DMS114 treated with DMSO at 0.1 percent for 48 hours (cell line): ENCODE results near the gene PTPN2.

Experiments used
- DNase-seq: peaks from one replicate; lab custom pipeline; 2025; ENCODE audit not compliant: unreplicated experiment; lab: John Stamatoyannopoulos, UW

Gene PTPN2

GRCh38 chr18:12858991-12859390 lies 25.0 kb downstream of the PTPN2 start:
- no peak for DNase-seq

- DNase-seq, result no peak
Observed at GRCh38 chr18:12857991-12858544, 26.0 kb downstream of the PTPN2 start.

- DNase-seq, result no peak
Observed at GRCh38 chr18:12857215-12857905, 26.7 kb downstream of the PTPN2 start.

- DNase-seq, result no peak
Observed at GRCh38 chr18:12855916-12856315, 28.1 kb downstream of the PTPN2 start.

- no peak for DNase-seq
Observed at GRCh38 chr18:12852566-12853315, 31.3 kb downstream of the PTPN2 start.

GRCh38 chr18:12851716-12852115 lies 32.3 kb downstream of the PTPN2 start:
- DNase-seq, result no peak

- DNase-seq, result no peak
Observed at GRCh38 chr18:12849548-12849947, 34.5 kb downstream of the PTPN2 start.

GRCh38 chr18:12848405-12848804 lies 35.6 kb downstream of the PTPN2 start:
- no peak for DNase-seq

GRCh38 chr18:12844391-12844790 lies 39.6 kb downstream of the PTPN2 start:
- DNase-seq, result no peak

- no peak for DNase-seq
Observed at GRCh38 chr18:12843420-12844350, 40.4 kb downstream of the PTPN2 start.

GRCh38 chr18:12842459-12843380 lies 41.3 kb downstream of the PTPN2 start:
- no peak for DNase-seq

GRCh38 chr18:12841070-12841469 lies 43.0 kb downstream of the PTPN2 start:
- DNase-seq, result no peak

GRCh38 chr18:12840382-12840781 lies 43.7 kb downstream of the PTPN2 start:
- DNase-seq, result no peak

- DNase-seq, result no peak
Observed at GRCh38 chr18:12839526-12840196, 44.4 kb downstream of the PTPN2 start.

GRCh38 chr18:12839057-12839525 lies 44.9 kb downstream of the PTPN2 start:
- DNase-seq, result no peak

- no peak for DNase-seq
Observed at GRCh38 chr18:12838178-12838634, 45.8 kb downstream of the PTPN2 start.

- DNase-seq, result no peak
Observed at GRCh38 chr18:12837747-12838146, 46.3 kb downstream of the PTPN2 start.

- no peak for DNase-seq
Observed at GRCh38 chr18:12836551-12836950, 47.5 kb downstream of the PTPN2 start.
